ENCODE measurements around the gene BEX4.
"Not testable (repeated sequence)": the region's sequence is repeated elsewhere in the genome, so short reads cannot be mapped to it uniquely, and the experiment has no call there.

BEX4 gene

GRCh38 chrX:103187953-103188475, 26.9 kb upstream of the BEX4 start:
- DNase-seq (ENCODE audit: extremely low read depth, low read depth): no peak
- no peak overlapping the region for H3K4me3 ChIP-seq (replicated peaks; ENCODE audit: low read depth, low read length)
- no peak for TF ChIP-seq CTCF (IDR thresholded peaks at IDR 0.05; ENCODE audit: low read depth, low read length, missing control alignments)

GRCh38 chrX:103197721-103198306, 17.1 kb upstream of the BEX4 start:
- no peak overlapping the region for H3K4me3 ChIP-seq (replicated peaks; ENCODE audit: low read depth, low read length)
- TF ChIP-seq CTCF (IDR thresholded peaks at IDR 0.05; ENCODE audit: low read depth, low read length, missing control alignments): no peak
- peak; percentile 80 for DNase-seq (ENCODE audit: extremely low read depth, low read depth)

GRCh38 chrX:103198668-103199067, 16.2 kb upstream of the BEX4 start:
- H3K4me3 ChIP-seq (replicated peaks; ENCODE audit: low read depth, low read length): not testable (repeated sequence)

GRCh38 chrX:103201041-103201440, 13.9 kb upstream of the BEX4 start:
- no peak for TF ChIP-seq CTCF (IDR thresholded peaks at IDR 0.05; ENCODE audit: low read depth, low read length, missing control alignments)
- no peak overlapping the region for H3K4me3 ChIP-seq (replicated peaks; ENCODE audit: low read depth, low read length)
- DNase-seq (ENCODE audit: extremely low read depth, low read depth): no peak

More at GRCh38 chrX:103198668-103199067, 16.2 kb upstream of the BEX4 start:
- DNase-seq (ENCODE audit: extremely low read depth, low read depth): not testable (repeated sequence)

- DNase-seq (ENCODE audit: extremely low read depth, low read depth): no peak
- no peak overlapping the region for H3K4me3 ChIP-seq (replicated peaks; ENCODE audit: low read depth, low read length)
- no peak for TF ChIP-seq CTCF (IDR thresholded peaks at IDR 0.05; ENCODE audit: low read depth, low read length, missing control alignments)
These were observed 4.9 kb upstream of the BEX4 start for GRCh38 chrX:103210056-103210455.

- no peak overlapping the region for H3K4me3 ChIP-seq (replicated peaks; ENCODE audit: low read depth, low read length)
- no peak for DNase-seq (ENCODE audit: extremely low read depth, low read depth)
- TF ChIP-seq CTCF (IDR thresholded peaks at IDR 0.05; ENCODE audit: low read depth, low read length, missing control alignments): peak; percentile 54
These were observed 3.7 kb upstream of the BEX4 start for GRCh38 chrX:103211012-103211715.

- H3K4me3 ChIP-seq (replicated peaks; ENCODE audit: low read depth, low read length): no peak overlapping the region
- DNase-seq (ENCODE audit: extremely low read depth, low read depth): no peak
- no peak for TF ChIP-seq CTCF (IDR thresholded peaks at IDR 0.05; ENCODE audit: low read depth, low read length, missing control alignments)
These were observed 2.0 kb upstream of the BEX4 start for GRCh38 chrX:103212749-103213457.

Data from HFF-Myc (cell line).